K562 (cell line): ENCODE results near the gene KCNQ4. TPM values are rescaled to one million over a fixed set of nuclear protein-coding genes. Genes with fewer than 3 reads are reported as not detected.

ENCODE experiments used
- ATAC-seq: fragments of 200-7000 bp; cut with Tn5 transposase; 3 replicates; pipeline ENCODE4 v1.9.1; 2020; ENCODE audit warnings: moderate library complexity
- BruUV-seq: library from RNA; stranded (reverse); fragments of 400-500 nt; replicated peaks from 2 replicates; lab custom pipeline; 2021; lab: Mats Ljungman, UMichigan
- CTCF ChIA-PET: fragments of 300-600 bp; formaldehyde crosslinking; extraction: SDS; loops from one replicate; lab custom pipeline; 2021; ENCODE audit warnings: low intra/inter-chr PET ratio; lab: Yijun Ruan, JAX
- POLR2A ChIA-PET: fragments of 300-600, 350-650 bp; sonication (Branson Sonifier 250); formaldehyde crosslinking; extraction: SDS; loops from one replicate; lab custom pipeline; 2021; ENCODE audit warnings: antibody characterized with exemption, inconsistent platforms; lab: Yijun Ruan, JAX
- DNase-seq, 4 experiments: peaks; one replicate each; pipeline versions ENCODE4 v3.0.0 to v3.0.0-alpha.2; 2011 to 2018; ENCODE audit warnings: low spot score in 3 of 4, mixed read lengths in 3 of 4; ENCODE audit errors: extremely low read depth in 1 of 4
- FAIRE-seq: peaks from 2 replicates; lab custom pipeline; 2011; peaks lifted over from hg19 to GRCh38; lab: Jason Lieb, UNC
- H2AFZ ChIP-seq: 2 replicates; pipeline ENCODE4 v1.6.0; 2011; ENCODE audit warnings: low read depth, low read length, control low read depth, inconsistent platforms
- H3K27ac ChIP-seq: fragments of 200-600 bp; 3 replicates; pipeline ENCODE4 v1.8.0; 2011; ENCODE audit warnings: low read depth, mild to moderate bottlenecking, control low read depth, inconsistent platforms, low read length, moderate library complexity, mixed read lengths; ENCODE audit errors: extremely low read depth
- H3K27me3 ChIP-seq, 2 experiments: fragments of 300-600 bp in 1 of 2; 2 replicates in 1 of 2; 3 replicates in 1 of 2; pipeline versions ENCODE4 v1.6.0 to v1.8.0; 2011; ENCODE audit warnings: inconsistent platforms in 2 of 2, low read length in 2 of 2, mild to moderate bottlenecking in 1 of 2, mixed read lengths in 1 of 2, moderate library complexity in 1 of 2; ENCODE audit not compliant: control insufficient read depth in 2 of 2, insufficient read depth in 2 of 2
- H3K36me3 ChIP-seq: fragments of 300-600 bp; 3 replicates; pipeline ENCODE4 v1.8.0; 2011; ENCODE audit warnings: mild to moderate bottlenecking, low read length, inconsistent platforms; ENCODE audit not compliant: control insufficient read depth, insufficient read depth
- H3K4me1 ChIP-seq, 2 experiments: fragments of 200-600 bp in 1 of 2; replicated peaks in 1 of 2; 2 replicates in 1 of 2; 3 replicates in 1 of 2; pipeline versions ENCODE4 v1.5.1 to v1.8.0; 2011; ENCODE audit warnings: inconsistent platforms in 2 of 2, low read length in 2 of 2, mild to moderate bottlenecking in 1 of 2, mixed read lengths in 1 of 2, moderate library complexity in 1 of 2; ENCODE audit not compliant: control insufficient read depth in 2 of 2, insufficient read depth in 2 of 2
- H3K4me2 ChIP-seq: 2 replicates; pipeline ENCODE4 v1.6.1; 2011; ENCODE audit warnings: low read length, control low read depth, inconsistent platforms, mixed read lengths; ENCODE audit not compliant: insufficient read depth
- H3K4me3 ChIP-seq: fragments of 200-600 bp; sonication (generic), shearing (Covaris generic); 2 replicates; pipeline ENCODE4 v1.5.1; 2016; ENCODE audit warnings: control low read depth, inconsistent platforms
- H3K79me2 ChIP-seq: fragments of 200-600 bp; 3 replicates; pipeline ENCODE4 v1.8.0; 2011; ENCODE audit warnings: low read length, inconsistent platforms; ENCODE audit not compliant: control insufficient read depth, insufficient read depth
- H3K9ac ChIP-seq, 2 experiments: 2 replicates each; pipeline versions ENCODE4 v1.6.0 to v1.6.1; 2011; ENCODE audit warnings: low read depth in 2 of 2, low read length in 2 of 2, control low read depth in 1 of 2, inconsistent platforms in 1 of 2, mild to moderate bottlenecking in 1 of 2, mixed read lengths in 1 of 2; ENCODE audit not compliant: insufficient read depth in 1 of 2
- H3K9me1 ChIP-seq: one replicate; pipeline ENCODE4 v1.6.0; 2011; ENCODE audit warnings: inconsistent platforms, mild to moderate bottlenecking, low read length, moderate library complexity; ENCODE audit not compliant: control insufficient read depth, insufficient read depth
- H3K9me3 ChIP-seq: replicated peaks from 2 replicates; pipeline ENCODE4 v1.5.1; 2011; ENCODE audit warnings: low read depth, low read length, inconsistent platforms; ENCODE audit not compliant: control insufficient read depth, insufficient read depth
- H4K20me1 ChIP-seq: replicated peaks from 2 replicates; pipeline ENCODE4 v1.6.1; 2011; ENCODE audit warnings: low read length, inconsistent platforms, mixed read lengths; ENCODE audit not compliant: control insufficient read depth, insufficient read depth
- CBX1 ChIP-seq: sonication (generic); IDR thresholded peaks from 2 replicates; pipeline ENCODE4 v1.6.1; 2016; ENCODE audit warnings: antibody characterized with exemption, low read depth, mild to moderate bottlenecking
- CHAMP1 ChIP-seq: fragments of 450-650 bp; IDR thresholded peaks from 2 replicates; pipeline ENCODE4 v1.6.1; 2016; ENCODE audit warnings: mild to moderate bottlenecking
- ILK ChIP-seq: fragments of 450-650 bp; IDR thresholded peaks from 2 replicates; pipeline ENCODE4 v1.6.1; 2016; ENCODE audit warnings: missing genetic modification characterization, low read depth, mild to moderate bottlenecking, missing compliant biosample characterization, moderate library complexity, borderline replicate concordance
- KLF13 ChIP-seq: fragments of 450-650 bp; IDR thresholded peaks from 2 replicates; pipeline ENCODE4 v1.6.1; 2016; ENCODE audit warnings: missing genetic modification characterization, low read depth, mild to moderate bottlenecking, missing compliant biosample characterization, moderate library complexity, borderline replicate concordance
- NFE2L1 ChIP-seq: fragments of 450-650 bp; IDR thresholded peaks from 2 replicates; pipeline ENCODE4 v1.6.1; 2016; ENCODE audit warnings: missing genetic modification characterization, low read depth, mild to moderate bottlenecking, missing compliant biosample characterization, moderate library complexity, borderline replicate concordance
- PHF21A ChIP-seq: fragments of 450-650 bp; IDR thresholded peaks from 2 replicates; pipeline ENCODE4 v1.6.1; 2017; ENCODE audit warnings: low read depth, borderline replicate concordance
- POLR2AphosphoS5 ChIP-seq: IDR thresholded peaks from 2 replicates; pipeline ENCODE4 v1.6.1; 2011; ENCODE audit warnings: mild to moderate bottlenecking, low read depth, low read length, moderate library complexity; ENCODE audit not compliant: control insufficient read depth, insufficient read depth
- PYGO2 ChIP-seq: fragments of 450-650 bp; IDR thresholded peaks from 2 replicates; pipeline ENCODE4 v1.6.1; 2016; ENCODE audit warnings: mild to moderate bottlenecking, missing genetic modification characterization, moderate library complexity, missing compliant biosample characterization
- TAF7 ChIP-seq: fragments of 450-650 bp; IDR thresholded peaks from 2 replicates; pipeline ENCODE4 v1.6.1; 2016; ENCODE audit warnings: missing genetic modification characterization, missing compliant biosample characterization
- ZC3H4 ChIP-seq: sonication (generic); formaldehyde crosslinking; IDR thresholded peaks from 2 replicates; pipeline ENCODE4 v1.9.0; 2021; ENCODE audit warnings: missing genetic modification reagents, borderline replicate concordance
- ZNF696 ChIP-seq: fragments of 250-450 bp; sonication (Bioruptor Pico); conservative IDR thresholded peaks from 2 replicates; pipeline ENCODE4 v1.4.0; 2020; ENCODE audit warnings: mild to moderate bottlenecking, moderate library complexity
- WGBS: fragments of 100-300 bp; shearing (Covaris generic); methylation state at CpG from one replicate; pipeline ENCODE4 v1.1.6; 2016; ENCODE audit warnings: low coverage, mixed read lengths; ENCODE audit not compliant: insufficient coverage; ENCODE audit errors: missing lambda C conversion rate; 5-methylcytosine and 5-hydroxymethylcytosine counted together
- in situ Hi-C: fragments of 300-500 bp; cut with MboI; formaldehyde crosslinking; loops from 4 replicates; pipeline ENCODE4 v1.15.0; 2018; ENCODE audit warnings: inconsistent platforms, mixed read lengths
- intact Hi-C: fragments of 100-400 bp; cut with micrococcal nuclease; formaldehyde crosslinking; loops from 2 replicates; pipeline ENCODE4 v1.14.2; 2022
- polyA plus RNA-seq, 8 experiments: library from polyadenylated mRNA; depleted of rRNA in 4 of 8; stranded (reverse) in 5 of 8; unstranded in 3 of 8; fragments of >200 nt; fragmentation: Nextera tagmentation in 2 of 8; fragmentation: Illumina TruSeq in 1 of 8; extraction: Ambion mirVana in 2 of 8; extraction: Trizol in 1 of 8; gene quantifications; 2 replicates each; pipeline versions ENCODE4 v1.2.1 to v1.2.3, GENCODE V29; 2011 to 2014; ENCODE audit warnings: inconsistent platforms in 1 of 8, missing spikeins in 1 of 8
- total RNA-seq, 7 experiments: library from RNA; depleted of rRNA in 6 of 7; stranded (reverse); fragments of >200 nt in 6 of 7; fragmentation: Illumina TruSeq in 2 of 7; extraction: Trizol in 2 of 7; gene quantifications; 2 replicates each; pipeline versions ENCODE4 v1.2.1 to v1.2.3, GENCODE V29; 2011 to 2021; ENCODE audit warnings: low replicate concordance in 1 of 7
- TF ChIP-seq, protein P1 (sequence below): fragments of 450-650 bp; formaldehyde crosslinking; IDR thresholded peaks from 2 replicates; pipeline ENCODE4 v1.4.0; 2020; ENCODE audit warnings: mild to moderate bottlenecking
- TF ChIP-seq, protein P2 (sequence below): fragments of 250-450 bp; sonication (Bioruptor Pico); IDR thresholded peaks from 2 replicates; pipeline ENCODE4 v1.5.1; 2021; ENCODE audit warnings: mild to moderate bottlenecking
- TF ChIP-seq, protein P3 (sequence below), 2 experiments: fragments of 450-650 bp in 1 of 2; sonication (generic) in 1 of 2; formaldehyde crosslinking in 1 of 2; IDR thresholded peaks in 1 of 2; conservative IDR thresholded peaks in 1 of 2; 2 replicates each; pipeline versions ENCODE4 v1.6.1 to v1.8.1; 2016 to 2023; ENCODE audit warnings: mild to moderate bottlenecking in 2 of 2, moderate library complexity in 2 of 2, inconsistent platforms in 1 of 2, missing genetic modification reagents in 1 of 2

The KCNQ4 gene
- total and polyA plus RNA-seq, 9 of the 15 experiments (the other 6 are each of a cell fraction or from before 2014, with no cell fraction given) = 0.07 to 4.1 (median 0.79) TPM

DNA sequence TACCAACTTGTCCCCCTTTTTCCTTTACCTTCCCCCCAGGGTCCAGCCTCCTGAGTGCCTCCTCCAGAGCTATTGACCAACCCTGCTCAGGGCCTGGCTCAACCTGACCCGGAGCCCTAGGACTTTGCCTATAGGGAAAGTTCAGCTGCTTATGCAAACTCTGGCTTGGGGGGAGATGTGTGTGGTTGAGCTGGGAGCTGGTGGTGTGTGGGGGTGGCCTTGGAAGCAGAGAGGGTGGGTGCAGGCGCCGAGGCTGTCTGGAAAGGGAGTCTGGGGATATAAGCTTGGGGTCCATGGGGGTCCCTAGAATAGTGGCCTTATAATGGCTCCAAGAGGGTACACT is 14.1 kb downstream of the KCNQ4 start:
- ATAC-seq (no peak), DNase-seq (no peak), FAIRE-seq (no peak)
- H3K9me1 ChIP-seq = no peaks in the 10 kb centered on the region
- ChIA-PET CTCF (no interaction called here), POLR2A (interaction anchor here (0.6 to 2.5 kb wide), 5 partner anchors 10 to 78 kb away, joined by 3 to 17 read pairs (median 4); partner anchors contain the start of gene CITED4)
- no peak overlapping the region for H3K4me3 ChIP-seq
- no peaks in the 10 kb centered on the region for H3K27me3 ChIP-seq
- H3K36me3 ChIP-seq = no peaks in the 10 kb centered on the region
- H3K79me2 ChIP-seq = no peaks in the 10 kb centered on the region
- H3K27ac ChIP-seq = no peak overlapping the region
- H3K9me3 ChIP-seq = no peaks in the 10 kb centered on the region
- in situ Hi-C loops = no loop called here
- peak overlapping the region in 1 of 2 experiments; percentile 47; a peak in 1 of 4 replicates for H3K9ac ChIP-seq
- peaks cover 20 to 40% of the 10 kb centered on the region in 2 experiments for H3K4me1 ChIP-seq
- no TSS peak for BruUV-seq
- 28% methylated on average over 3 of the region's 3 CpGs for WGBS
- no peak overlapping the region for H2AFZ ChIP-seq
- intact Hi-C loops = no loop called here
- 0 out of 2 replicates have a peak, but pooled peaks cover 3% of the 10 kb centered on the region for H4K20me1 ChIP-seq
- no peak overlapping the region for H3K4me2 ChIP-seq
- TF ChIP-seq CBX1 (no peak), POLR2AphosphoS5 (no peak), NFE2L1 (tag) (no peak), PHF21A (no peak), PYGO2 (tag) (no peak), ILK (tag) (no peak), KLF13 (no peak), ZC3H4 (CRISPR knock-in tag) (no peak), ZNF696 (CRISPR knock-in tag) (no peak), CHAMP1 (no peak), TAF7 (tag) (no peak)
- TF ChIP-seq, protein P1, sequence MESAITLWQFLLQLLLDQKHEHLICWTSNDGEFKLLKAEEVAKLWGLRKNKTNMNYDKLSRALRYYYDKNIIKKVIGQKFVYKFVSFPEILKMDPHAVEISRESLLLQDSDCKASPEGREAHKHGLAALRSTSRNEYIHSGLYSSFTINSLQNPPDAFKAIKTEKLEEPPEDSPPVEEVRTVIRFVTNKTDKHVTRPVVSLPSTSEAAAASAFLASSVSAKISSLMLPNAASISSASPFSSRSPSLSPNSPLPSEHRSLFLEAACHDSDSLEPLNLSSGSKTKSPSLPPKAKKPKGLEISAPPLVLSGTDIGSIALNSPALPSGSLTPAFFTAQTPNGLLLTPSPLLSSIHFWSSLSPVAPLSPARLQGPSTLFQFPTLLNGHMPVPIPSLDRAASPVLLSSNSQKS (CRISPR knock-in tag) = no peak
- TF ChIP-seq, protein P2, sequence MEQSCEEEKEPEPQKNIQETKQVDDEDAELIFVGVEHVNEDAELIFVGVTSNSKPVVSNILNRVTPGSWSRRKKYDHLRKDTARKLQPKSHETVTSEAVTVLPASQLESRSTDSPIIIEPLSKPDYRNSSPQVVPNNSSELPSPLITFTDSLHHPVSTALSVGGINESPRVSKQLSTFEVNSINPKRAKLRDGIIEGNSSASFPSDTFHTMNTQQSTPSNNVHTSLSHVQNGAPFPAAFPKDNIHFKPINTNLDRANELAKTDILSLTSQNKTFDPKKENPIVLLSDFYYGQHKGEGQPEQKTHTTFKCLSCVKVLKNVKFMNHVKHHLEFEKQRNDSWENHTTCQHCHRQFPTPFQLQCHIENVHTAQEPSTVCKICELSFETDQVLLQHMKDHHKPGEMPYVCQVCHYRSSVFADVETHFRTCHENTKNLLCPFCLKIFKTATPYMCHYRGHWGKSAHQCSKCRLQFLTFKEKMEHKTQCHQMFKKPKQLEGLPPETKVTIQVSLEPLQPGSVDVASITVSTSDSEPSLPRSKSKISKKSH (CRISPR knock-in tag) = no peak
- TF ChIP-seq, protein P3, sequence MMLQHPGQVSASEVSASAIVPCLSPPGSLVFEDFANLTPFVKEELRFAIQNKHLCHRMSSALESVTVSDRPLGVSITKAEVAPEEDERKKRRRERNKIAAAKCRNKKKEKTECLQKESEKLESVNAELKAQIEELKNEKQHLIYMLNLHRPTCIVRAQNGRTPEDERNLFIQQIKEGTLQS (IDR thresholded peaks at IDR 0.05) = no peak
- TF ChIP-seq, protein P3 (CRISPR knock-in tag; conservative IDR thresholded peaks at IDR 0.05) = no peak
